Neural progenitor cell (in vitro differentiated cells): ENCODE data around the gene SMG9. TPM values are rescaled to one million over a fixed set of nuclear protein-coding genes. Genes with fewer than 3 reads are reported as not detected.

Experiments used
- DNase-seq: peaks from one replicate; pipeline ENCODE4 v3.0.0-alpha.2; 2016; ENCODE audit warnings: low spot score
- H2AFZ ChIP-seq: fragments of 200-600 bp; sonication (generic); replicated peaks from 2 replicates; pipeline ENCODE4 v1.6.1; 2016; ENCODE audit warnings: antibody characterized with exemption
- H3F3A ChIP-seq: fragments of 200-600 bp; sonication (generic); 2 replicates; pipeline ENCODE4 v1.6.1; 2016; ENCODE audit warnings: antibody characterized with exemption, low read depth
- H3K27ac ChIP-seq: fragments of 200-600 bp; sonication (generic); 2 replicates; pipeline ENCODE4 v1.5.1; 2016; ENCODE audit warnings: mild to moderate bottlenecking
- H3K27me3 ChIP-seq: fragments of 200-600 bp; sonication (generic); 2 replicates; pipeline ENCODE4 v1.6.1; 2016; ENCODE audit warnings: mild to moderate bottlenecking, moderate library complexity
- H3K36me3 ChIP-seq: fragments of 200-600 bp; sonication (generic); 2 replicates; pipeline ENCODE4 v1.5.1; 2016
- H3K4me1 ChIP-seq: fragments of 200-600 bp; sonication (generic); 2 replicates; pipeline ENCODE4 v1.6.1; 2016; ENCODE audit warnings: mixed run types
- H3K4me2 ChIP-seq: fragments of 200-600 bp; sonication (generic); 2 replicates; pipeline ENCODE4 v1.6.1; 2016
- H3K4me3 ChIP-seq: fragments of 200-600 bp; sonication (generic); 2 replicates; pipeline ENCODE4 v1.5.1; 2016
- H3K79me2 ChIP-seq: fragments of 200-600 bp; sonication (generic); 2 replicates; pipeline ENCODE4 v1.6.1; 2016; ENCODE audit warnings: low read depth
- H3K9ac ChIP-seq: fragments of 200-600 bp; sonication (generic); 2 replicates; pipeline ENCODE4 v1.6.1; 2016
- H3K9me3 ChIP-seq: fragments of 200-600 bp; sonication (generic); 2 replicates; pipeline ENCODE4 v1.5.1; 2016; ENCODE audit warnings: low read depth
- H4K20me1 ChIP-seq: fragments of 200-600 bp; sonication (generic); 2 replicates; pipeline ENCODE4 v1.6.1; 2016; ENCODE audit warnings: low read depth
- H3K27ac Mint-ChIP-seq: 3 replicates; pipeline ENCODE4 v1.8.0; 2021; ENCODE audit warnings: mixed read lengths
- H3K27me3 Mint-ChIP-seq: 2 replicates; pipeline ENCODE4 v1.8.0; 2022; ENCODE audit warnings: low read depth, mild to moderate bottlenecking, inconsistent platforms, moderate library complexity, mixed read lengths; ENCODE audit not compliant: insufficient read depth
- H3K36me3 Mint-ChIP-seq: 3 replicates; pipeline ENCODE4 v1.8.0; 2021; ENCODE audit warnings: mixed read lengths
- H3K4me1 Mint-ChIP-seq: 3 replicates; pipeline ENCODE4 v1.8.0; 2021; ENCODE audit warnings: mixed read lengths
- H3K4me3 Mint-ChIP-seq: 3 replicates; pipeline ENCODE4 v1.8.0; 2021; ENCODE audit warnings: mild to moderate bottlenecking, moderate library complexity, mixed read lengths
- H3K9me3 Mint-ChIP-seq: 3 replicates; pipeline ENCODE4 v1.8.0; 2020; ENCODE audit warnings: mixed read lengths
- CTCF ChIP-seq: fragments of 200-600 bp; sonication (generic); IDR thresholded peaks from 2 replicates; pipeline ENCODE4 v1.5.1; 2017; ENCODE audit warnings: antibody characterized with exemption, mild to moderate bottlenecking
- EZH2 ChIP-seq: fragments of 200-600 bp; sonication (generic); IDR thresholded peaks from 2 replicates; pipeline ENCODE4 v1.6.1; 2017; ENCODE audit warnings: antibody characterized with exemption, mild to moderate bottlenecking, moderate library complexity
- EZH2phosphoT487 ChIP-seq: fragments of 200-600 bp; sonication (generic); IDR thresholded peaks from 2 replicates; pipeline ENCODE4 v1.6.1; 2017; ENCODE audit warnings: antibody characterized with exemption
- total RNA-seq: library from RNA; depleted of rRNA; stranded (reverse); fragments of >200 nt; gene quantifications from 2 replicates; pipeline ENCODE4 v1.2.3, GENCODE V29; 2015; ENCODE audit warnings: low replicate concordance

Gene SMG9
- total RNA-seq, 1 donor from 2014 or later = 33.4 TPM

- Histone ChIP-seq H3F3A (peaks cover 9% of the 10 kb centered on the region), H3K9ac (no peak overlapping the region), H2AFZ (no peak overlapping the region), H3K4me1 (no peaks in the 10 kb centered on the region), H4K20me1 (no peaks in the 10 kb centered on the region), H3K9me3 (no peaks in the 10 kb centered on the region), H3K79me2 (no peaks in the 10 kb centered on the region), H3K27ac (no peak overlapping the region), H3K4me3 (no peak overlapping the region), H3K36me3 (no peaks in the 10 kb centered on the region), H3K4me2 (no peak overlapping the region), H3K27me3 (peaks cover 32% of the 10 kb centered on the region)
- no peak for TF ChIP-seq EZH2
- TF ChIP-seq CTCF = no peak
- no peak for TF ChIP-seq EZH2phosphoT487
- peaks cover 30% of the 10 kb centered on the region for H3K27me3 Mint-ChIP-seq
- H3K36me3 Mint-ChIP-seq = no peaks in the 10 kb centered on the region
- DNase-seq = no peak
- H3K27ac Mint-ChIP-seq = no peak overlapping the region
- peak overlapping the region; percentile 52 for H3K4me3 Mint-ChIP-seq
- peaks cover 27% of the 10 kb centered on the region for H3K4me1 Mint-ChIP-seq
- H3K9me3 Mint-ChIP-seq = peaks cover 6% of the 10 kb centered on the region
These were observed 57.5 kb downstream of the SMG9 start for GRCh38 chr19:43697295-43697694.

GRCh38 chr19:43695985-43696704 is 58.6 kb downstream of the SMG9 start:
- no peak overlapping the region for H3K27ac Mint-ChIP-seq
- Histone ChIP-seq H3K4me1 (no peaks in the 10 kb centered on the region), H2AFZ (no peak overlapping the region), H4K20me1 (no peaks in the 10 kb centered on the region), H3K27me3 (peaks cover 32% of the 10 kb centered on the region), H3K27ac (no peak overlapping the region), H3K4me3 (no peak overlapping the region), H3K9ac (no peak overlapping the region), H3K79me2 (no peaks in the 10 kb centered on the region), H3K36me3 (no peaks in the 10 kb centered on the region), H3K9me3 (no peaks in the 10 kb centered on the region), H3K4me2 (no peak overlapping the region), H3F3A (peaks cover 9% of the 10 kb centered on the region)
- H3K36me3 Mint-ChIP-seq = no peaks in the 10 kb centered on the region
- H3K27me3 Mint-ChIP-seq = peaks cover 27% of the 10 kb centered on the region
- peaks cover 13% of the 10 kb centered on the region for H3K9me3 Mint-ChIP-seq
- no peak overlapping the region for H3K4me3 Mint-ChIP-seq
- TF ChIP-seq EZH2phosphoT487 (no peak), CTCF (no peak), EZH2 (no peak)
- DNase-seq = no peak
- peaks cover 21% of the 10 kb centered on the region for H3K4me1 Mint-ChIP-seq

- no peaks in the 10 kb centered on the region for H3K79me2 ChIP-seq
- no peak overlapping the region for H3K9ac ChIP-seq
- TF ChIP-seq EZH2 = no peak
- TF ChIP-seq CTCF = no peak
- no peak for TF ChIP-seq EZH2phosphoT487
- no peak overlapping the region for H3K27ac ChIP-seq
- H2AFZ ChIP-seq = no peak overlapping the region
- Mint-ChIP-seq H3K36me3 (no peaks in the 10 kb centered on the region), H3K4me3 (no peak overlapping the region), H3K9me3 (peaks cover 21% of the 10 kb centered on the region), H3K4me1 (peaks cover 9% of the 10 kb centered on the region), H3K27ac (no peak overlapping the region), H3K27me3 (peaks cover 21% of the 10 kb centered on the region)
- H3F3A ChIP-seq = peaks cover 4% of the 10 kb centered on the region
- no peak overlapping the region for H3K4me2 ChIP-seq
- no peaks in the 10 kb centered on the region for H4K20me1 ChIP-seq
- H3K27me3 ChIP-seq = peaks cover 25% of the 10 kb centered on the region
- H3K4me1 ChIP-seq = no peaks in the 10 kb centered on the region
- no peak for DNase-seq
- no peak overlapping the region for H3K4me3 ChIP-seq
- H3K9me3 ChIP-seq = no peaks in the 10 kb centered on the region
- H3K36me3 ChIP-seq = no peaks in the 10 kb centered on the region
These were observed 60.2 kb downstream of the SMG9 start for GRCh38 chr19:43694553-43694952.
